Measurements from ENCODE around the gene SCAF1. TPM values are rescaled to one million over a fixed set of nuclear protein-coding genes. Genes with fewer than 3 reads are reported as not detected.

SCAF1 gene
- total and polyA plus RNA-seq, 10 of the 15 experiments (the other 5 are each of a cell fraction or from before 2014, with no cell fraction given) = 0.18 to 77.0 (median 5.3) TPM

DNA sequence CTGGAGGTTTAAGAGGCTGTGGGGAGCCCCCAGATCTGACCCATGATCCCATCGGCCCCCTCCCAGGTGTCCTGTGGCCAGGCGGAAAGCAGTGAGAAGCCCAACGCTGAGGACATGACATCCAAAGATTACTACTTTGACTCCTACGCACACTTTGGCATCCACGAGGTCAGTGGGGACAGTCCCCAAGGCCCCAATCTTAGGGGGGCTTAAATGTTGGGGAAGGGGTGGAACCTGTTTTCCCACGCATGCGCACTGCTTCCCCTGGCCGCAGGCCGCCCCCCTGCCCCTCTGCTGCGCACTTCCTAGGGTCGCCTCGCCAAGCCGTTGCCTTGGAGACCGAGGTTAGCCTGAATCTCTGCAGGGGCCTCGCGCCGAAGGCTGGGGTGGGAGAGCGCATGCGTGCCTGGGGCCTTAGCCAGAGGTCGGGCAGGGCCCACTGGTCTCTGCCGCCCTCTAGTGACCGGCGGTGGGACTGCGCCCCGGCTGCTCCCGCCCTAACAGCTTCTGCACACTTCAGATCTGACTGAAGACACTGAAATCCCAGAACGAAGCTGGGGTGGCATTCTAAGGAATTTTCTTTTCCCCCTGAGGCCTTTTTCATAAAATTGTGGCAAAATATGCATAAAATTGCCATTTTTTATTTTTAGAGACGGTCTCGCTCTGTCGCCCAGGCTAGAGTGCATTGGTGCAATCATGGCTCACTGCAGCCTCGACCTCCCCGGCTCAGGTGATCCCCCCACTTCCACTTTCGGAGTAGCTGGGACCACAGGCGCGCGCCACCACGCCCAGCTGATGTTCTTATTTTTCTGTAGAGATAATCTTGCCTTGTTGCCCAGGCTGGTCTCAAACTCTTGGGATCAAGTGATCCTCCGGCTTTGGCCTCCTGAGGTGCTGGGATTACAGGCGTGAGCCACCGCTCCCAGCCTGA, 38.7 kb downstream of the SCAF1 start:
- H3K27me3 ChIP-seq (replicated peaks in 1 of 2; ENCODE audit: control insufficient read depth in 2 of 2, insufficient read depth in 2 of 2, low read length in 1 of 2) = no peaks in the 10 kb centered on the region
- FAIRE-seq = peak; percentile 97
- 14% methylated on average over 40 of the region's 40 CpGs for WGBS (ENCODE audit: insufficient coverage, insufficient replicate concordance, low lambda C conversion rate, missing lambda C conversion rate)
- no TSS peak for BruUV-seq (replicated peaks)
- ChIA-PET SMC1A (ENCODE audit: uncharacterized antibody, unreplicated experiment) (interaction anchor here (0.8 to 1.6 kb wide), 4 partner anchors 7 to 134 kb away, joined by 3 to 6 read pairs (median 4); no protein-coding TSS in a partner anchor), CTCF (interaction anchor here (0.6 to 3.8 kb wide), 21 partner anchors 9 to 455 kb away, joined by 3 to 24 read pairs (median 3); partner anchors contain the start of genes BCL2L12, FLT3LG, IRF3 and NOSIP), RAD21 (ENCODE audit: unreplicated experiment) (interaction anchor here (0.7 to 1.3 kb wide), 6 partner anchors 14 to 172 kb away, joined by 3 to 4 read pairs (median 4); partner anchors contain the start of gene RRAS), POLR2A (interaction anchor here (0.7 to 11.2 kb wide), 4 partner anchors 15 to 91 kb away, joined by 3 to 200 read pairs (median 64); partner anchors contain the start of genes BCL2L12, IRF3, RRAS and SCAF1)
- H3K4me3 ChIP-seq = peak overlapping the region; percentile 100
- ATAC-seq = peak; percentile 9
- peaks cover 16% of the 10 kb centered on the region for H4K20me1 ChIP-seq (ENCODE audit: control insufficient read depth, insufficient read depth)
- H2AFZ ChIP-seq (ENCODE audit: control insufficient read depth, low read depth, low read length) = no peak overlapping the region
- H3K36me3 ChIP-seq (ENCODE audit: control insufficient read depth in 2 of 2, insufficient read depth in 2 of 2, low read length in 1 of 2) = peaks cover 19 to 25% of the 10 kb centered on the region in 2 experiments
- no peaks in the 10 kb centered on the region for H3K9me3 ChIP-seq (replicated peaks; ENCODE audit: control insufficient read depth, insufficient read depth, low read length)
- in situ Hi-C loops (cut with MboI) = no loop called here
- H3K9ac ChIP-seq (ENCODE audit: control insufficient read depth, insufficient read depth, low read length) = no peak overlapping the region; the same call in 1 of the 2 replicates
- peaks cover 12% of the 10 kb centered on the region for H3K4me1 ChIP-seq (ENCODE audit: control insufficient read depth, insufficient read depth, low read length)
- DNase-seq (ENCODE audit: low read depth, low spot score) = no peak
- intact Hi-C loops (cut with micrococcal nuclease; ENCODE audit: unreplicated experiment) = no loop called here
- H3K79me2 ChIP-seq (ENCODE audit: control insufficient read depth, insufficient read depth, low read length) = peaks cover 48% of the 10 kb centered on the region
- peak overlapping the region; percentile 97 for H3K4me2 ChIP-seq (ENCODE audit: control insufficient read depth, insufficient read depth)
- peak overlapping the region; percentile 3; the same call in 1 of the 2 replicates for H3K27ac ChIP-seq (ENCODE audit: control insufficient read depth, insufficient read depth)
- TF ChIP-seq, protein P1, sequence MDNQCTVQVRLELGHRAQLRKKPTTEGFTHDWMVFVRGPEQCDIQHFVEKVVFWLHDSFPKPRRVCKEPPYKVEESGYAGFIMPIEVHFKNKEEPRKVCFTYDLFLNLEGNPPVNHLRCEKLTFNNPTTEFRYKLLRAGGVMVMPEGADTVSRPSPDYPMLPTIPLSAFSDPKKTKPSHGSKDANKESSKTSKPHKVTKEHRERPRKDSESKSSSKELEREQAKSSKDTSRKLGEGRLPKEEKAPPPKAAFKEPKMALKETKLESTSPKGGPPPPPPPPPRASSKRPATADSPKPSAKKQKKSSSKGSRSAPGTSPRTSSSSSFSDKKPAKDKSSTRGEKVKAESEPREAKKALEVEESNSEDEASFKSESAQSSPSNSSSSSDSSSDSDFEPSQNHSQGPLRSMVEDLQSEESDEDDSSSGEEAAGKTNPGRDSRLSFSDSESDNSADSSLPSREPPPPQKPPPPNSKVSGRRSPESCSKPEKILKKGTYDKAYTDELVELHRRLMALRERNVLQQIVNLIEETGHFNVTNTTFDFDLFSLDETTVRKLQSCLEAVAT (IDR thresholded peaks at IDR 0.05) = no peak
- TF ChIP-seq, protein P2, sequence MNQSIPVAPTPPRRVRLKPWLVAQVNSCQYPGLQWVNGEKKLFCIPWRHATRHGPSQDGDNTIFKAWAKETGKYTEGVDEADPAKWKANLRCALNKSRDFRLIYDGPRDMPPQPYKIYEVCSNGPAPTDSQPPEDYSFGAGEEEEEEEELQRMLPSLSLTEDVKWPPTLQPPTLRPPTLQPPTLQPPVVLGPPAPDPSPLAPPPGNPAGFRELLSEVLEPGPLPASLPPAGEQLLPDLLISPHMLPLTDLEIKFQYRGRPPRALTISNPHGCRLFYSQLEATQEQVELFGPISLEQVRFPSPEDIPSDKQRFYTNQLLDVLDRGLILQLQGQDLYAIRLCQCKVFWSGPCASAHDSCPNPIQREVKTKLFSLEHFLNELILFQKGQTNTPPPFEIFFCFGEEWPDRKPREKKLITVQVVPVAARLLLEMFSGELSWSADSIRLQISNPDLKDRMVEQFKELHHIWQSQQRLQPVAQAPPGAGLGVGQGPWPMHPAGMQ (IDR thresholded peaks at IDR 0.05; ENCODE audit: borderline replicate concordance) = no peak
- TF ChIP-seq, protein P3, sequence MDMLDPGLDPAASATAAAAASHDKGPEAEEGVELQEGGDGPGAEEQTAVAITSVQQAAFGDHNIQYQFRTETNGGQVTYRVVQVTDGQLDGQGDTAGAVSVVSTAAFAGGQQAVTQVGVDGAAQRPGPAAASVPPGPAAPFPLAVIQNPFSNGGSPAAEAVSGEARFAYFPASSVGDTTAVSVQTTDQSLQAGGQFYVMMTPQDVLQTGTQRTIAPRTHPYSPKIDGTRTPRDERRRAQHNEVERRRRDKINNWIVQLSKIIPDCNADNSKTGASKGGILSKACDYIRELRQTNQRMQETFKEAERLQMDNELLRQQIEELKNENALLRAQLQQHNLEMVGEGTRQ (IDR thresholded peaks at IDR 0.05; ENCODE audit: borderline replicate concordance, low read depth, low read length) = no peak
- TF ChIP-seq ETV6 (conservative IDR thresholded peaks at IDR 0.05 in 1 of 2, IDR thresholded peaks at IDR 0.05 in 1 of 2; ENCODE audit: borderline replicate concordance in 1 of 2, low read depth in 1 of 2) (no peak), CHD1 (IDR thresholded peaks at IDR 0.05; ENCODE audit: low read depth, low read length) (no peak)
- TF ChIP-seq, protein P4, sequence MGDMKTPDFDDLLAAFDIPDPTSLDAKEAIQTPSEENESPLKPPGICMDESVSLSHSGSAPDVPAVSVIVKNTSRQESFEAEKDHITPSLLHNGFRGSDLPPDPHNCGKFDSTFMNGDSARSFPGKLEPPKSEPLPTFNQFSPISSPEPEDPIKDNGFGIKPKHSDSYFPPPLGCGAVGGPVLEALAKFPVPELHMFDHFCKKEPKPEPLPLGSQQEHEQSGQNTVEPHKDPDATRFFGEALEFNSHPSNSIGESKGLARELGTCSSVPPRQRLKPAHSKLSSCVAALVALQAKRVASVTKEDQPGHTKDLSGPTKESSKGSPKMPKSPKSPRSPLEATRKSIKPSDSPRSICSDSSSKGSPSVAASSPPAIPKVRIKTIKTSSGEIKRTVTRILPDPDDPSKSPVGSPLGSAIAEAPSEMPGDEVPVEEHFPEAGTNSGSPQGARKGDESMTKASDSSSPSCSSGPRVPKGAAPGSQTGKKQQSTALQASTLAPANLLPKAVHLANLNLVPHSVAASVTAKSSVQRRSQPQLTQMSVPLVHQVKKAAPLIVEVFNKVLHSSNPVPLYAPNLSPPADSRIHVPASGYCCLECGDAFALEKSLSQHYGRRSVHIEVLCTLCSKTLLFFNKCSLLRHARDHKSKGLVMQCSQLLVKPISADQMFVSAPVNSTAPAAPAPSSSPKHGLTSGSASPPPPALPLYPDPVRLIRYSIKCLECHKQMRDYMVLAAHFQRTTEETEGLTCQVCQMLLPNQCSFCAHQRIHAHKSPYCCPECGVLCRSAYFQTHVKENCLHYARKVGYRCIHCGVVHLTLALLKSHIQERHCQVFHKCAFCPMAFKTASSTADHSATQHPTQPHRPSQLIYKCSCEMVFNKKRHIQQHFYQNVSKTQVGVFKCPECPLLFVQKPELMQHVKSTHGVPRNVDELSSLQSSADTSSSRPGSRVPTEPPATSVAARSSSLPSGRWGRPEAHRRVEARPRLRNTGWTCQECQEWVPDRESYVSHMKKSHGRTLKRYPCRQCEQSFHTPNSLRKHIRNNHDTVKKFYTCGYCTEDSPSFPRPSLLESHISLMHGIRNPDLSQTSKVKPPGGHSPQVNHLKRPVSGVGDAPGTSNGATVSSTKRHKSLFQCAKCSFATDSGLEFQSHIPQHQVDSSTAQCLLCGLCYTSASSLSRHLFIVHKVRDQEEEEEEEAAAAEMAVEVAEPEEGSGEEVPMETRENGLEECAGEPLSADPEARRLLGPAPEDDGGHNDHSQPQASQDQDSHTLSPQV (IDR thresholded peaks at IDR 0.05) = no peak
- TF ChIP-seq, protein P5, sequence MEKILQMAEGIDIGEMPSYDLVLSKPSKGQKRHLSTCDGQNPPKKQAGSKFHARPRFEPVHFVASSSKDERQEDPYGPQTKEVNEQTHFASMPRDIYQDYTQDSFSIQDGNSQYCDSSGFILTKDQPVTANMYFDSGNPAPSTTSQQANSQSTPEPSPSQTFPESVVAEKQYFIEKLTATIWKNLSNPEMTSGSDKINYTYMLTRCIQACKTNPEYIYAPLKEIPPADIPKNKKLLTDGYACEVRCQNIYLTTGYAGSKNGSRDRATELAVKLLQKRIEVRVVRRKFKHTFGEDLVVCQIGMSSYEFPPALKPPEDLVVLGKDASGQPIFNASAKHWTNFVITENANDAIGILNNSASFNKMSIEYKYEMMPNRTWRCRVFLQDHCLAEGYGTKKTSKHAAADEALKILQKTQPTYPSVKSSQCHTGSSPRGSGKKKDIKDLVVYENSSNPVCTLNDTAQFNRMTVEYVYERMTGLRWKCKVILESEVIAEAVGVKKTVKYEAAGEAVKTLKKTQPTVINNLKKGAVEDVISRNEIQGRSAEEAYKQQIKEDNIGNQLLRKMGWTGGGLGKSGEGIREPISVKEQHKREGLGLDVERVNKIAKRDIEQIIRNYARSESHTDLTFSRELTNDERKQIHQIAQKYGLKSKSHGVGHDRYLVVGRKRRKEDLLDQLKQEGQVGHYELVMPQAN (conservative IDR thresholded peaks at IDR 0.05) = 0 out of 2 replicates have a peak, but pooled peaks have one; percentile 14
- TF ChIP-seq, protein P6, sequence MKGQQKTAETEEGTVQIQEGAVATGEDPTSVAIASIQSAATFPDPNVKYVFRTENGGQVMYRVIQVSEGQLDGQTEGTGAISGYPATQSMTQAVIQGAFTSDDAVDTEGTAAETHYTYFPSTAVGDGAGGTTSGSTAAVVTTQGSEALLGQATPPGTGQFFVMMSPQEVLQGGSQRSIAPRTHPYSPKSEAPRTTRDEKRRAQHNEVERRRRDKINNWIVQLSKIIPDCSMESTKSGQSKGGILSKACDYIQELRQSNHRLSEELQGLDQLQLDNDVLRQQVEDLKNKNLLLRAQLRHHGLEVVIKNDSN (IDR thresholded peaks at IDR 0.05; ENCODE audit: borderline replicate concordance, extremely low read length, insufficient read depth, low read depth, low read length) = no peak
